ENCODE data around the gene FOXD3.

FOXD3 gene

GRCh38 chr1:63322114-63322943 is at the start of gene FOXD3:
FOXD3 (plus strand) TSS chr1:63322567; CDS start chr1:63323059, 492 bp downstream.
- no peak for DNase-seq

GRCh38 chr1:63272811-63273210 is 49.6 kb upstream of the FOXD3 start:
- no peak for DNase-seq

GRCh38 chr1:63274371-63274770 is 48.0 kb upstream of the FOXD3 start:
- no peak for DNase-seq

GRCh38 chr1:63274979-63275378 is 47.4 kb upstream of the FOXD3 start:
- DNase-seq = no peak

- no peak for DNase-seq
Observed at GRCh38 chr1:63276624-63277023, 45.7 kb upstream of the FOXD3 start.

GRCh38 chr1:63277195-63278192 is 44.9 kb upstream of the FOXD3 start:
- no peak for DNase-seq

- no peak for DNase-seq
Observed at GRCh38 chr1:63281753-63282152, 40.6 kb upstream of the FOXD3 start.

GRCh38 chr1:63289135-63289534 is 33.2 kb upstream of the FOXD3 start:
- DNase-seq = no peak

GRCh38 chr1:63294803-63295594 is 27.4 kb upstream of the FOXD3 start:
- DNase-seq = no peak

GRCh38 chr1:63304410-63304809 is 18.0 kb upstream of the FOXD3 start:
- DNase-seq = no peak

- no peak for DNase-seq
Observed at GRCh38 chr1:63305043-63305442, 17.3 kb upstream of the FOXD3 start.

GRCh38 chr1:63307196-63307794 is 15.1 kb upstream of the FOXD3 start:
- no peak for DNase-seq

GRCh38 chr1:63316598-63316983 is 5.8 kb upstream of the FOXD3 start:
- DNase-seq = no peak

GRCh38 chr1:63316984-63317816 is 5.2 kb upstream of the FOXD3 start:
- peak; percentile 64 for DNase-seq

- no peak for DNase-seq
Observed at GRCh38 chr1:63317817-63318152, 4.6 kb upstream of the FOXD3 start.

- no peak for DNase-seq
Observed at GRCh38 chr1:63318201-63318979, 4.0 kb upstream of the FOXD3 start.

GRCh38 chr1:63319046-63320021 is 3.0 kb upstream of the FOXD3 start:
- DNase-seq = no peak

GRCh38 chr1:63320022-63320721 is 2.2 kb upstream of the FOXD3 start:
- no peak for DNase-seq

All from stimulated activated CD4-positive, alpha-beta T cell treated with anti-CD3 and anti-CD28 coated beads, Interleukin-1b, Interleukin-23, amount 100 ng/mL, for 48 hours (primary cell).